ENCODE results near the gene AKT2. TPM values are rescaled to one million over a fixed set of nuclear protein-coding genes. Genes with fewer than 3 reads are reported as not detected.

Gene AKT2
- total and polyA plus RNA-seq, 2 of the 8 experiments (the other 6 are each of a cell fraction or from before 2014, with no cell fraction given), result 151 to 183 TPM

GRCh38 chr19:40236026-40236355 lies 49.2 kb downstream of the AKT2 start:
- Histone ChIP-seq H4K5ac (ENCODE audit: insufficient read length, low read depth, low read length) (no peak overlapping the region), H2AK5ac (ENCODE audit: low read depth, low read length) (no peak overlapping the region), H3K4ac (replicated peaks; ENCODE audit: insufficient read length, low read depth, low read length) (no peak overlapping the region), H4K20me1 (replicated peaks in 1 of 2; ENCODE audit: control insufficient read depth in 1 of 2, insufficient read depth in 2 of 2, low read length in 2 of 2) (peaks cover 0 to 9% of the 10 kb centered on the region in 2 experiments), H3K4me3 (ENCODE audit: extremely low read depth in 1 of 4, insufficient read depth in 2 of 4, low read depth in 3 of 4, low read length in 4 of 4) (no peak overlapping the region), H2BK120ac (replicated peaks; ENCODE audit: low read depth, low read length) (no peak overlapping the region), H2BK5ac (ENCODE audit: low read depth, low read length) (no peak overlapping the region), H3K18ac (ENCODE audit: extremely low read depth, low read length) (no peak overlapping the region), H3K79me2 (ENCODE audit: control insufficient read depth in 1 of 2, insufficient read depth in 2 of 2, low read length in 2 of 2) (no peaks in the 10 kb centered on the region), H3K56ac (replicated peaks; ENCODE audit: insufficient read length, low read depth, low read length) (no peak overlapping the region), H4K8ac (ENCODE audit: extremely low read depth, insufficient read depth, low read length) (no peak overlapping the region), H3K27ac (ENCODE audit: low read depth, low read length) (no peak overlapping the region), H2BK12ac (ENCODE audit: low read depth, low read length) (no peak overlapping the region), H3K4me2 (ENCODE audit: insufficient read depth in 1 of 2, low read depth in 2 of 2, low read length in 2 of 2) (no peak overlapping the region), H3K9me3 (ENCODE audit: insufficient read depth in 2 of 2, low read depth in 1 of 2, low read length in 1 of 2) (no peaks in the 10 kb centered on the region), H3K14ac (ENCODE audit: insufficient read length) (no peak overlapping the region), H4K91ac (replicated peaks; ENCODE audit: insufficient read length, low read length) (no peak overlapping the region), H3K4me1 (replicated peaks in 1 of 4; ENCODE audit: control insufficient read depth in 3 of 4, insufficient read depth in 4 of 4, low read length in 3 of 4) (peaks cover 0 to 20% (median 13%) of the 10 kb centered on the region in 4 experiments; a peak in 6 of 7 replicates), H3K23me2 (ENCODE audit: low read depth, low read length) (no peaks in the 10 kb centered on the region), H3K36me3 (ENCODE audit: control insufficient read depth in 2 of 4, insufficient read depth in 4 of 4, low read length in 3 of 4) (peaks cover 4 to 26% (median 8%) of the 10 kb centered on the region in 4 experiments; a peak in 6 of 8 replicates), H3K23ac (ENCODE audit: insufficient read length) (no peak overlapping the region), H3K9ac (replicated peaks in 1 of 4; ENCODE audit: extremely low read depth in 1 of 4, low read depth in 3 of 4, low read length in 3 of 4) (no peak overlapping the region), H2BK15ac (ENCODE audit: low read length) (no peak overlapping the region), H3K79me1 (ENCODE audit: low read depth, low read length) (no peaks in the 10 kb centered on the region; the same call in 1 of the 2 replicates), H2AFZ (ENCODE audit: low read length) (no peak overlapping the region), H2BK20ac (ENCODE audit: low read length) (no peak overlapping the region), H3K27me3 (replicated peaks in 1 of 4; ENCODE audit: control insufficient read depth in 3 of 4, extremely low read depth in 1 of 4, insufficient read depth in 3 of 4, low read length in 3 of 4) (no peaks in the 10 kb centered on the region)
- CTCF ChIA-PET (ENCODE audit: partially characterized antibody), result interaction anchor here (0.6 to 3.5 kb wide), 15 partner anchors 8 to 74 kb away, joined by 3 to 13 read pairs (median 5); partner anchors contain the start of genes CCNP and TTC9B
- POLR2A ChIA-PET (ENCODE audit: partially characterized antibody), result no interaction called here
- DNase-seq (ENCODE audit: low read depth in 1 of 2, low spot score in 2 of 2), result no peak
- WGBS, 2 experiments (ENCODE audit: extremely low coverage in 1 of 2, insufficient coverage in 1 of 2, insufficient read length in 1 of 2, insufficient replicate concordance in 2 of 2, low coverage in 1 of 2, low lambda C conversion rate in 2 of 2, missing lambda C conversion rate in 1 of 2), result 88% methylated on average over 9 of the region's 9 CpGs; no CpG with 5 or more reads in 1 of the 2 experiments
- no peak for FAIRE-seq
- TF ChIP-seq FOSL1 (IDR thresholded peaks at IDR 0.05; ENCODE audit: insufficient read depth, low read depth, low read length) (no peak), SIRT6 (IDR thresholded peaks at IDR 0.05; ENCODE audit: low read length) (no peak), EP300 (IDR thresholded peaks at IDR 0.05; ENCODE audit: borderline replicate concordance in 1 of 2, low read depth in 2 of 2, low read length in 2 of 2) (no peak), HDAC6 (IDR thresholded peaks at IDR 0.05; ENCODE audit: low read depth, low read length) (no peak), CTBP2 (IDR thresholded peaks at IDR 0.05; ENCODE audit: borderline replicate concordance, insufficient read depth, insufficient read length, low read length) (no peak), TAF1 (IDR thresholded peaks at IDR 0.05; ENCODE audit: low read depth, low read length) (no peak), ATF3 (IDR thresholded peaks at IDR 0.05; ENCODE audit: insufficient read depth, low read depth, low read length) (no peak)

Data from H1 (cell line).